HG03095 (cell line): Measurements from ENCODE around the gene VAMP7.
"Not testable (repeated sequence)": the region's sequence is repeated elsewhere in the genome, so short reads cannot be mapped to it uniquely, and the experiment has no call there.

Experiments used
- ATAC-seq: cut with Tn5 transposase; IDR thresholded peaks from one replicate; pipeline ENCODE4 v1.9.1; 2021; ENCODE audit warnings: moderate library complexity; ENCODE audit not compliant: unreplicated experiment

Gene VAMP7

DNA sequence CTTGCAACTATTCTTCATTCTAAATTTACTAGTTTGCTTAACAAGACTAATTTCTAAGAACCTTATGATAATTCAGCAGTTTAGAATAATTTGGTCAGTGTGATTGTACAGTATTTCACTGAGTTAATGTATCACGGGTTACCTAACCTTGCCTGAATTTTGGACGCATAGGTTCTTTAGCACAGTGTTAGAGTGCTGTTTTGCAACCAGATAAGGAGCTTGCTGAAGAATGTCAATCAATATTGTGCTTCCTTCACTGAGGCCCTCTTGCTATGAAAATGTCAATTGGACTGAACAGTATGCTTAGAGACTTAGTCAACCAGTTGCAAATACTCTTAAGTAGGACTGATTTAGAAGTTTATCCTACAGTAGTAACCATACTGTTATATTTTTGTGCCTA is 19.6 kb downstream of the VAMP7 start:
- no peak for ATAC-seq

DNA sequence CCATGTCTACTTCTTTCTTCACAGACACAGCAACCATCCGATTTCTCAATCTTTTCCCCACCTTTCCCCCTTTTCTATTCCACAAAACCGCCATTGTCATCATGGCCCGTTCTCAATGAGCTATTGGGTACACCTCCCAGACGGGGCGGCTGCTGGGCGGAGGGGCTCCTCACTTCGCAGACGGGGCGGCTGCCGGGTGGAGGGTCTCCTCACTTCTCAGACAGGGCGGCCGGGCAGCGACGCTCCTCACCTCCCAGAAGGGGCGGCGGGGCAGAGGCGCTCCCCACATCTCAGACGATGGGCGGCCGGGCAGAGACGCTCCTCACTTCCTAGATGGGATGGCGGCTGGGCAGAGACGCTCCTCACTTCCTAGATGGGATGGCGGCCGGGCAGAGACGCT is 26.5 kb downstream of the VAMP7 start:
- not testable (repeated sequence) for ATAC-seq

GRCh38 chrX:155923200-155923599 is 42.1 kb downstream of the VAMP7 start:
- ATAC-seq = no peak

- not testable (repeated sequence) for ATAC-seq
Observed at GRCh38 chrX:155930852-155931618, 49.9 kb downstream of the VAMP7 start.

DNA sequence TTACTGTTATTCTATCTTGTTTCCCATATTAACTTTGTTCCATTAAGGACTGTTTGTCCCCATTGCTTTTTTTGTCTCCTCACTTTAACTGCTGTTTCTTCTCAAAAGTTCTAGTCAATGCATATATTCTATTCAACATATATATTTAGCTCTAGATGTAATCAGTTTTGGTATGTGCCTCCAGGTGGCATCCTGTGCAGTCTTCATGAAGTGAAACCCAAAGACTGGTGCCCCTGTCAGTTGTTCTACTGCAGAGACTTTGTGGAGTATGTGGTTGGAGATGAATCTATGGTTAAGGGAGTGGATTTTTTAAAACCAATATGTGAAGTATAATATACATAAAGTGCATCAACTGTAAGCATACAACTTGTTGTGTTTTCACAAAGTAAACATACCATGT is 57.0 kb downstream of the VAMP7 start:
- no peak for ATAC-seq

GRCh38 chrX:155949098-155949497 is 68.0 kb downstream of the VAMP7 start:
- ATAC-seq = no peak

DNA sequence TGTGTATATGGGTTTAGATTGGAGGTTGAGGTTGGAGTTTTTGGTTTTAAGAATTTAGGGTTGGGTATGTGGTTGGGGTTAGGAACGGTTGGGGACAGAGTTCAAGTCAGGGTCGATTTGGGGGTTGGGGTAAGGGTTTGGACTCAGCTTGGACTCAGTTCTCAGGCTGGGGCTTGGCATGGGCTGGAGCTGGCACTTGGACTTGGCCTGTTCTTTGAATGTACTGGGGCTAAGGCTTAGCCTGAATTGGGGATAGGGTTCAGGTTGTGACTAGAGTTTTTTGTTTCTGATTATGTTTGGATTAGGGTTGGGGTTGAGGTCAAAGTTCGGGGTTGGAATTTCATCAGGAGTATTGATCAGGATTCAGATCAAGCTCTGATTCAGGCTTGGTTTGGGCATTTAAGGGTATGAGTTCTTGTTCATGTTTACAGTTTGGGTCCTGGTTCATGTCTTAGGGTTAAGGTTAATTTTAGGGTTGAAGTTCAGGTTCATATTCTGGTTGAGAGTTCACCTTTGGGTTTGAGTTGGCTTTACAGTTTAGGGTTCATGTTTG is 70.2 kb downstream of the VAMP7 start:
- ATAC-seq = no peak

GRCh38 chrX:155953055-155953454 is 71.9 kb downstream of the VAMP7 start:
- ATAC-seq = no peak

GRCh38 chrX:155954793-155955192 is 73.6 kb downstream of the VAMP7 start:
- no peak for ATAC-seq

DNA sequence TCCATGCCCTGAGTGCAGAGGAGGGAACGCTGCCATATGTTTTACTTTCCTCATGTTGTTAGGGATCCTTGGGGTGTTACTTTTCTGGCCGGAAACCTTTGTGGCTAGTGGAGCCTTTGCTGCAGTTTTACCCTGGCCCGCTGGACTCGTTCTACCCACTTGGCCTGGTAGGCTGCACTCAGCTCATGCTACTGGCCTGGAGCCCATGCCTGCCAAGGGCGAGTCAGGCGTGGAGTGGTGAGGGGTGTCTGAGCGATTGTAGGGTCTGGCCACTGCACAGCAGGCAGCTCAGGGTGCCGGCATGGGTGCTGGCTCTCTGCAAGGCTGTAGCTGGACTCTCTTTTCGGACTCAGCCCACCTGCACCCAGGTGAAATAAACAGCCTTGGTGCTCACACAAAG is 75.0 kb downstream of the VAMP7 start:
- no peak for ATAC-seq

GRCh38 chrX:155956649-155957048 is 75.5 kb downstream of the VAMP7 start:
- no peak for ATAC-seq

DNA sequence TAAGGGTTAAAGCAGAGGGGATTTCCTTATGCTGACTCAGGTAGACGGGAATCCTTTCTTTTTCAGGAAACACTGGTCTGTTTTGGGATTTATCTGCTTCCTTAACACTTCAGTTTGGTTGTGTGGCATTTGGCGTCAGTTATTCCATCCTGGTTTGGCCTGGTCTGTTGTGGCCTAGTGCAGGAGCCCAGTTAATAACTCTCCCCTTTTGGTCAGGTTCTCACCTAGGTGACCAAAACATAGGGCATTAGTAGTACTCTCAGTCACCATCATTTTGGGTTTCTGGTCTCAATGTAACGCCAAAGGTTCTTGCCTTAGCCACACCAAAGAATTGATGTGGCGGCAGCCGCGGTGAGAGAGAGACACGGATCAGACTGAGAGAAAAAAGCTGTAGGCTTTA is 76.7 kb downstream of the VAMP7 start:
- no peak for ATAC-seq

GRCh38 chrX:155959018-155959587 is 78.0 kb downstream of the VAMP7 start:
- ATAC-seq = no peak

- ATAC-seq = no peak
Observed at GRCh38 chrX:155962906-155963305, 81.8 kb downstream of the VAMP7 start.

DNA sequence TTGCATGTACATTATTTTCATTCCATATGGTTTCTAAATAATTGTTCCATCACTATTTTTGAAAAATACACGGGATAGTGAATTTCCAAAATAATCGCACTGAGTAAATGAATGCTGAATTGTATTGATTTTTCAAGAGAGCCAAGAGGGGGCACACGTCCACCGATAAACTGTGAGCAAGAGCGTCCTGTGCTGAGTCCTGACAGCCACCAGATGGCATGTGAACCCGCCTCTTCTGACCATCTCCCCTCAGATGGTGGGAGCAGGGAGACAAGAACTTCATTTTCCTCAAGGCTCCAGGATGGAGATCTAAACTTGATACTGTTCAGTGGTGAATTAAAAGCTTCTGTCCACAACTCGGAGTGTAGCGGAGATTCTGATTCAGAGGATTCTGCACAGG is 85.7 kb downstream of the VAMP7 start:
- ATAC-seq = no peak

DNA sequence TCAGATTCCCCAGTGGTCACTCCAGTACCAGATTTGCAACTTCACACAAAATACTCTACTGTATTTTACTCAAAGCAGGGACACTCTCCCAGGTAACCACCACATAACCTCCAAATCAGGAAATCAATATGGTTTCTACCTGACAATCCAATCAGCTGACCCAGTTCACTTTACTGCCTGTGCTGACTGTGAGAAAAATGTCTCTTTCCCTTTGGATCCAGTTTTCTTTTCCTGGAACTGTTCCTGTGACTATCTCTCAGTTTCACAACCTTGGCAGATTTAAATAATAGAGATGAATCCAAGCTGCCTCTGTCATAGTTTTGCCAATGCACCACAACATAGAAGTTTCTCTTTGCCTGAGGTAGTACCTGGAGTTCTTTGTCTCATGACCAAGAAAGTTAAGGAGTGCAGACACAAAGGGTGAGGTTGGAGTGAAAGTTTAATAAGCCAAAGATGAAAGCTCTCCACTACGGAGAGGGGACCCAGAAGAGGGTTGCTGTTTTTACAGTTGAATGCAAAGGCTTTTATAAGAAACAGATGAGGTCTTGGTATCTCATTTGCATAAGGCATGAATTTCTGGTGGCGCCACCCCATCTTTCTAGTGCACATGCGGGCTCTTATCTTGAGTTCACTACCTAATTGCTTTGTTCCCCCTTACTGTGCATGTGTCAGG is 86.6 kb downstream of the VAMP7 start:
- no peak for ATAC-seq

- ATAC-seq = no peak
Observed at GRCh38 chrX:155968326-155968661, 87.1 kb downstream of the VAMP7 start.

GRCh38 chrX:155968791-155969190 is 87.6 kb downstream of the VAMP7 start:
- ATAC-seq = no peak

GRCh38 chrX:155971658-155972057 is 90.5 kb downstream of the VAMP7 start:
- not testable (repeated sequence) for ATAC-seq

DNA sequence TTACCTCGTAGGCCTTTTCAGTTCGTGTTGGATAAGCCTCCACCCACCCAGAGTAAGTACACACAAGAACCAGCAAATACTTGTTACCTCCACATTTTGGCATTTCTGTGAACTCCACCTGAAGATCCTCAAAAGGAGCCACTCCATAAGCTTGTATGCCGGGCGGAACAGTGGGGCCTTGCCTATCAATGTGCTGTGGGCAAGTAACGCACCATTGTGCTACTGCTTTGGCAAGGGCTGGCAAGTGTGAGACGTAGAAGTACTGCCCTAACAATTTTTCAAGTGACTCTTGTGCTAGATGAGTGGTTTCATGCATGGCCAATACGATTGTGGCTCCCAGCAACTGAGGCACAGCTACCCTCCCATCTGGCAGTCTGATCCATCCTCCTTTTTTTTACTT is 91.1 kb downstream of the VAMP7 start:
- ATAC-seq = not testable (repeated sequence)

DNA sequence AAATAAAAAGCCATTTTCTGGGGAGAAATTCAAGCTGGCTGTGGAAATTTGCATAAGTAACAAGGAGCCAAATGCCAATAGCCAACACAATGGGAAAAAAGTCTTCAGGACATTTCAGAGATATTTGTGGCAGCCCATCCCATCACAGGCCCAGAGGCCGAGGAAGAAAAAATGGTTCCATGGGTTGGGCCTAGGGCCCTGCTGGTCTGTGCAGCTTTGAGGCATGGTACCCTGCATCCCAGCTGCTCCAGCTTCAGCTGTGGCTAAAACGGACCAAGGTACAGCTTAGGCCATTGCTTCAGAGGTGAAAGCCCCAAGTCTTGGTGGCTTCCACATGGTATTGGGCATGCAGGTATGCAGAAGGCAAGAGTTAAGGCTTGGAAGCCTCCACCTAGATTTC is 102.2 kb downstream of the VAMP7 start:
- no peak for ATAC-seq

GRCh38 chrX:155985208-155985607 is 104.1 kb downstream of the VAMP7 start:
- ATAC-seq = no peak
